IMR-90 (cell line): ENCODE measurements around the gene RAI1. TPM values are rescaled to one million over a fixed set of nuclear protein-coding genes. Genes with fewer than 3 reads are reported as not detected.
"Not testable (repeated sequence)": the region's sequence is repeated elsewhere in the genome, so short reads cannot be mapped to it uniquely, and the experiment has no call there.

Experiments
- ATAC-seq: fragments of 200-7000 bp; cut with Tn5 transposase; 2 replicates; pipeline ENCODE4 v1.9.1; 2020; ENCODE audit warnings: low read depth, mild to moderate bottlenecking, moderate library complexity
- BruUV-seq: library from RNA; stranded (reverse); fragments of 400-500 nt; replicated peaks from 2 replicates; lab custom pipeline; 2021; lab: Mats Ljungman, UMichigan
- CTCF ChIA-PET: fragments of 300-600 bp; formaldehyde crosslinking; extraction: SDS; loops from one replicate; lab custom pipeline; 2021; ENCODE audit warnings: antibody characterized with exemption; lab: Yijun Ruan, JAX
- POLR2A ChIA-PET: fragments of 300-600 bp; sonication (Branson Sonifier 250); formaldehyde crosslinking; loops from one replicate; lab custom pipeline; 2022; ENCODE audit warnings: antibody characterized with exemption; ENCODE audit not compliant: unreplicated experiment; lab: Charles Lee
- DNase-seq: peaks from one replicate; pipeline ENCODE4 v3.0.0; 2013
- H2AFZ ChIP-seq: replicated peaks from 2 replicates; pipeline ENCODE3; 2013; ENCODE audit warnings: low read length, mild to moderate bottlenecking; ENCODE audit not compliant: poor library complexity
- H2AK5ac ChIP-seq: 2 replicates; pipeline ENCODE4 v1.6.1; 2013; ENCODE audit warnings: low read depth, low read length, inconsistent platforms
- H2AK9ac ChIP-seq: replicated peaks from 2 replicates; pipeline ENCODE3; 2013; ENCODE audit warnings: mild to moderate bottlenecking, low read depth, low read length, moderate library complexity; ENCODE audit not compliant: poor library complexity
- H2BK120ac ChIP-seq: 2 replicates; pipeline ENCODE4 v1.6.1; 2013; ENCODE audit warnings: low read depth, low read length, inconsistent platforms
- H2BK15ac ChIP-seq: 3 replicates; pipeline ENCODE4 v1.6.1; 2013; ENCODE audit warnings: low read depth, low read length, inconsistent platforms
- H2BK20ac ChIP-seq: 2 replicates; pipeline ENCODE4 v1.6.1; 2013; ENCODE audit warnings: low read depth, mild to moderate bottlenecking, inconsistent platforms, low read length, moderate library complexity
- H2BK5ac ChIP-seq: 2 replicates; pipeline ENCODE4 v1.6.1; 2013; ENCODE audit warnings: mild to moderate bottlenecking, low read depth, low read length, inconsistent platforms; ENCODE audit not compliant: poor library complexity, severe bottlenecking
- H3K14ac ChIP-seq: replicated peaks from 2 replicates; pipeline ENCODE4 v1.6.1; 2013; ENCODE audit warnings: low read depth, low read length, inconsistent platforms
- H3K18ac ChIP-seq: 2 replicates; pipeline ENCODE4 v1.6.1; 2013; ENCODE audit warnings: low read depth, low read length, control low read depth
- H3K23ac ChIP-seq: 2 replicates; pipeline ENCODE4 v1.6.1; 2013; ENCODE audit warnings: low read depth, low read length, inconsistent platforms
- H3K27ac ChIP-seq: 2 replicates; pipeline ENCODE4 v1.5.1; 2013; ENCODE audit warnings: mild to moderate bottlenecking, control low read depth, low read length; ENCODE audit not compliant: insufficient read depth
- H3K27me3 ChIP-seq: 2 replicates; pipeline ENCODE4 v1.6.1; 2013; ENCODE audit warnings: low read length; ENCODE audit not compliant: control insufficient read depth, insufficient read depth
- H3K36me3 ChIP-seq: 2 replicates; pipeline ENCODE4 v1.6.1; 2013; ENCODE audit warnings: low read length, mixed read lengths; ENCODE audit not compliant: control insufficient read depth, insufficient read depth
- H3K4ac ChIP-seq: 2 replicates; pipeline ENCODE4 v1.6.1; 2013; ENCODE audit warnings: low read depth, low read length, inconsistent platforms
- H3K4me1 ChIP-seq: 2 replicates; pipeline ENCODE4 v1.6.1; 2013; ENCODE audit warnings: low read length, mixed read lengths; ENCODE audit not compliant: control insufficient read depth, insufficient read depth
- H3K4me2 ChIP-seq: 2 replicates; pipeline ENCODE4 v1.6.1; 2013; ENCODE audit warnings: low read depth, mild to moderate bottlenecking, control low read depth, low read length, moderate library complexity
- H3K4me3 ChIP-seq: 2 replicates; pipeline ENCODE4 v1.5.1; 2013; ENCODE audit warnings: low read depth, mild to moderate bottlenecking, control low read depth, low read length, moderate library complexity; ENCODE audit not compliant: insufficient read depth
- H3K56ac ChIP-seq: 2 replicates; pipeline ENCODE4 v1.6.1; 2013; ENCODE audit warnings: low read length, inconsistent platforms; ENCODE audit not compliant: insufficient read depth; ENCODE audit errors: extremely low read depth
- H3K79me1 ChIP-seq, 2 experiments: 2 replicates each; pipeline ENCODE4 v1.6.1; 2013; ENCODE audit warnings: low read length in 2 of 2, inconsistent platforms in 1 of 2, low read depth in 1 of 2
- H3K9ac ChIP-seq: 2 replicates; pipeline ENCODE4 v1.6.1; 2013; ENCODE audit warnings: low read depth, low read length, control low read depth
- H3K9me1 ChIP-seq: 2 replicates; pipeline ENCODE4 v1.6.1; 2013; ENCODE audit warnings: low read length, inconsistent platforms; ENCODE audit not compliant: insufficient read depth
- H3K9me3 ChIP-seq: 2 replicates; pipeline ENCODE4 v1.6.1; 2013; ENCODE audit warnings: low read length; ENCODE audit not compliant: control insufficient read depth, insufficient read depth
- H4K20me1 ChIP-seq: 2 replicates; pipeline ENCODE4 v1.6.1; 2013; ENCODE audit warnings: low read length, inconsistent platforms; ENCODE audit not compliant: insufficient read depth
- H4K5ac ChIP-seq: 2 replicates; pipeline ENCODE4 v1.6.1; 2013; ENCODE audit warnings: mild to moderate bottlenecking, low read depth, low read length, control low read depth
- H4K8ac ChIP-seq, 2 experiments: 2 replicates each; pipeline ENCODE4 v1.6.1; 2013; ENCODE audit warnings: low read depth in 2 of 2, low read length in 2 of 2, control low read depth in 1 of 2, inconsistent platforms in 1 of 2
- H4K91ac ChIP-seq: 2 replicates; pipeline ENCODE4 v1.6.1; 2013; ENCODE audit warnings: low read depth, low read length, inconsistent platforms; ENCODE audit not compliant: insufficient read depth
- WGBS, 2 experiments: methylation state at CpG; one replicate each; pipeline versions ENCODE4 v1.1.5 to v1.1.7; 2013; ENCODE audit warnings: missing lambda C conversion rate in 2 of 2; ENCODE audit not compliant: insufficient read length in 1 of 2; ENCODE audit errors: extremely low coverage in 2 of 2; 5-methylcytosine and 5-hydroxymethylcytosine counted together
- dilution Hi-C: fragments of 300-500 bp; cut with HindIII; formaldehyde crosslinking; loops from one replicate; pipeline ENCODE4 v1.14.3; 2018; ENCODE audit warnings: low sequenced_read_pairs; ENCODE audit not compliant: unreplicated experiment
- in situ Hi-C: fragments of 300-500 bp; cut with MboI; formaldehyde crosslinking; loops from 3 replicates; pipeline ENCODE4 v1.14.3; 2019; ENCODE audit warnings: low sequenced_read_pairs, inconsistent platforms, mixed read lengths
- intact Hi-C: fragments of 100-400 bp; cut with micrococcal nuclease; formaldehyde crosslinking; loops from 2 replicates; pipeline ENCODE4 v1.10.0; 2022
- polyA plus RNA-seq, 3 experiments: library from polyadenylated mRNA; depleted of rRNA; stranded (reverse); fragments of >200 nt; gene quantifications; 2 replicates each; pipeline ENCODE4 v1.2.3, GENCODE V29; 2012; ENCODE audit warnings: low replicate concordance in 1 of 3
- total RNA-seq: library from RNA; depleted of rRNA; stranded (reverse); fragments of >200 nt; gene quantifications from 2 replicates; pipeline ENCODE4 v1.2.3, GENCODE V29; 2012

RAI1 gene
- total and polyA plus RNA-seq, 2 of the 4 experiments (the other 2 are of a cell fraction), result 1.8 to 10.5 TPM

- not testable (repeated sequence) for ATAC-seq
These were observed 9.0 kb downstream of the RAI1 start for GRCh38 chr17:17690233-17690632.

More at GRCh38 chr17:17690233-17690632, 9.0 kb downstream of the RAI1 start:
- H3K18ac ChIP-seq, H3K14ac ChIP-seq, H2BK20ac ChIP-seq, in situ Hi-C loops, H3K4ac ChIP-seq, H2AFZ ChIP-seq, H4K91ac ChIP-seq, H2BK120ac ChIP-seq, H4K8ac ChIP-seq, H3K36me3 ChIP-seq, H3K23ac ChIP-seq, H3K9me3 ChIP-seq, H2BK5ac ChIP-seq, H3K4me2 ChIP-seq, BruUV-seq, intact Hi-C loops, dilution Hi-C loops, H3K56ac ChIP-seq, H3K27ac ChIP-seq, H3K9ac ChIP-seq, H2BK15ac ChIP-seq, H4K5ac ChIP-seq, DNase-seq, H2AK9ac ChIP-seq, H3K27me3 ChIP-seq, POLR2A ChIA-PET, H3K4me3 ChIP-seq: not testable (repeated sequence)
- CTCF ChIA-PET, result interaction anchor here (1.3 kb wide), 1 partner anchor 170 kb away, joined by 3 read pairs; no protein-coding TSS in a partner anchor
- H4K20me1 ChIP-seq, result peaks cover 91% of the 10 kb centered on the region
- WGBS, 2 experiments, result 80% methylated on average over 1 of the region's 7 CpGs; no CpG with 5 or more reads in 1 of the 2 experiments
- peaks cover 9 to 90% of the 10 kb centered on the region in 2 experiments; a peak in 3 of 4 replicates for H3K79me1 ChIP-seq
- H3K9me1 ChIP-seq, result peaks cover 37% of the 10 kb centered on the region
- H3K4me1 ChIP-seq, result peaks cover 54% of the 10 kb centered on the region
- 0 out of 2 replicates have a peak overlapping the region, but pooled peaks have one; percentile 23 for H2AK5ac ChIP-seq
